Measurements from ENCODE around the gene ZNF573.

ZNF573 gene

DNA sequence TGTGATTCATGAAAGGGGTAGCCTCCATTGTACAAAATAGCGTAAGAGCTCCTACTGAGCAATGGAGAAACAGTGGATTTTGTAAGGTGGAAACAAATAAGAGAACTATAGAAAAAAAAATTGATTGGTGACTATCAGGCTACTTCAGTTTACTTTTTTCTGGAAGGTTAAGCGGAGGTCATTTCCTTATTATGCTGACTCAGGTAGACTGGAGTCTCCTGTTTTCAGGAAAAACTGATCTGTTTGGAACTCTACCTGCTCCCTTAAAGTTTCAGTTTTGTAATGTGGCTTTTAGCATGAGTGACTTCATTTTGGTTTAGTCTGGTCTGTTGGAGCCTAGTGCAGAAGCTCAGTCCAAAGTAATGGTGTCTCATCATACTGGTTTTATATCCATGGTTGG lies 63.2 kb downstream of the ZNF573 start:
- TF ChIP-seq CREB1 (IDR thresholded peaks at IDR 0.05; ENCODE audit: low read depth) (no peak), NFIC (IDR thresholded peaks at IDR 0.05) (no peak), CEBPB (IDR thresholded peaks at IDR 0.05) (no peak), EP300 (IDR thresholded peaks at IDR 0.05; ENCODE audit: borderline replicate concordance) (no peak), TCF12 (IDR thresholded peaks at IDR 0.05; ENCODE audit: low read depth) (no peak), YY1 (IDR thresholded peaks at IDR 0.05; ENCODE audit: low read depth) (no peak), FOXM1 (IDR thresholded peaks at IDR 0.05; ENCODE audit: borderline replicate concordance, low read depth) (no peak), ZBTB7A (IDR thresholded peaks at IDR 0.05; ENCODE audit: low read depth) (no peak), TAF1 (IDR thresholded peaks at IDR 0.05; ENCODE audit: low read depth) (no peak), RAD21 (IDR thresholded peaks at IDR 0.05; ENCODE audit: low read depth) (no peak)
- TF ChIP-seq, protein P1, sequence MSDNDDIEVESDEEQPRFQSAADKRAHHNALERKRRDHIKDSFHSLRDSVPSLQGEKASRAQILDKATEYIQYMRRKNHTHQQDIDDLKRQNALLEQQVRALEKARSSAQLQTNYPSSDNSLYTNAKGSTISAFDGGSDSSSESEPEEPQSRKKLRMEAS (IDR thresholded peaks at IDR 0.05), result no peak
- TF ChIP-seq, protein P2, sequence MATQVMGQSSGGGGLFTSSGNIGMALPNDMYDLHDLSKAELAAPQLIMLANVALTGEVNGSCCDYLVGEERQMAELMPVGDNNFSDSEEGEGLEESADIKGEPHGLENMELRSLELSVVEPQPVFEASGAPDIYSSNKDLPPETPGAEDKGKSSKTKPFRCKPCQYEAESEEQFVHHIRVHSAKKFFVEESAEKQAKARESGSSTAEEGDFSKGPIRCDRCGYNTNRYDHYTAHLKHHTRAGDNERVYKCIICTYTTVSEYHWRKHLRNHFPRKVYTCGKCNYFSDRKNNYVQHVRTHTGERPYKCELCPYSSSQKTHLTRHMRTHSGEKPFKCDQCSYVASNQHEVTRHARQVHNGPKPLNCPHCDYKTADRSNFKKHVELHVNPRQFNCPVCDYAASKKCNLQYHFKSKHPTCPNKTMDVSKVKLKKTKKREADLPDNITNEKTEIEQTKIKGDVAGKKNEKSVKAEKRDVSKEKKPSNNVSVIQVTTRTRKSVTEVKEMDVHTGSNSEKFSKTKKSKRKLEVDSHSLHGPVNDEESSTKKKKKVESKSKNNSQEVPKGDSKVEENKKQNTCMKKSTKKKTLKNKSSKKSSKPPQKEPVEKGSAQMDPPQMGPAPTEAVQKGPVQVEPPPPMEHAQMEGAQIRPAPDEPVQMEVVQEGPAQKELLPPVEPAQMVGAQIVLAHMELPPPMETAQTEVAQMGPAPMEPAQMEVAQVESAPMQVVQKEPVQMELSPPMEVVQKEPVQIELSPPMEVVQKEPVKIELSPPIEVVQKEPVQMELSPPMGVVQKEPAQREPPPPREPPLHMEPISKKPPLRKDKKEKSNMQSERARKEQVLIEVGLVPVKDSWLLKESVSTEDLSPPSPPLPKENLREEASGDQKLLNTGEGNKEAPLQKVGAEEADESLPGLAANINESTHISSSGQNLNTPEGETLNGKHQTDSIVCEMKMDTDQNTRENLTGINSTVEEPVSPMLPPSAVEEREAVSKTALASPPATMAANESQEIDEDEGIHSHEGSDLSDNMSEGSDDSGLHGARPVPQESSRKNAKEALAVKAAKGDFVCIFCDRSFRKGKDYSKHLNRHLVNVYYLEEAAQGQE (IDR thresholded peaks at IDR 0.05; ENCODE audit: low read depth), result no peak
- TF ChIP-seq, protein P3, sequence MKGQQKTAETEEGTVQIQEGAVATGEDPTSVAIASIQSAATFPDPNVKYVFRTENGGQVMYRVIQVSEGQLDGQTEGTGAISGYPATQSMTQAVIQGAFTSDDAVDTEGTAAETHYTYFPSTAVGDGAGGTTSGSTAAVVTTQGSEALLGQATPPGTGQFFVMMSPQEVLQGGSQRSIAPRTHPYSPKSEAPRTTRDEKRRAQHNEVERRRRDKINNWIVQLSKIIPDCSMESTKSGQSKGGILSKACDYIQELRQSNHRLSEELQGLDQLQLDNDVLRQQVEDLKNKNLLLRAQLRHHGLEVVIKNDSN (IDR thresholded peaks at IDR 0.05), result no peak

DNA sequence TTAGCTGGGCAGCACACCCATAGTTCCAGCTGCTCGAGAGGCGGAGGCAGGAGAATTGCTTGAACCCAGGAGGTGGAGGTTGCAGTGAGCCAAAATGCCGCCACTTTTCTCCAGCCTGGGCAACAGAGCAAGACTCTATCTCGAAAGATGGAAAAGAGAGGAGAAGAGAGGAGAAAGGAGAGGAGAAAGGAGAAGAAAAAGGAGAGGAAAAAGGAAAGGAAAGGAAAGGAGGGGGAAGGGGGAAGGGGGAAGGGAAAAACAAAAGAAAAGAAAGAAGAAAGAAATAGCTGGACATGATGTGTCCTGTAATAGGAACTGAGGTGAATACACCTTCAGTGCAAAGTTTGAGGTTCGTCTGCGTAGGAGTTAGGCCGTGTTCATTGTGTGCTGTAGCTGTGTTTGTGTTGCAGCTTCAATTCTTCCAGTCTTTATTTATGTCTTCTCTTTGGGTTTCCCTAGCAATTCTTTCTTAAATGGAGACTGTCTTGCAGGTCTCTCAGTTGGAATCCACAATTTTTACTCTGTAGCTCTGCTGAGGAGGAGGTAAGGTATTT lies 73.3 kb downstream of the ZNF573 start:
- TF ChIP-seq ZBTB7A (IDR thresholded peaks at IDR 0.05; ENCODE audit: low read depth) (no peak), EP300 (IDR thresholded peaks at IDR 0.05; ENCODE audit: borderline replicate concordance) (no peak), TAF1 (IDR thresholded peaks at IDR 0.05; ENCODE audit: low read depth) (no peak), CREB1 (IDR thresholded peaks at IDR 0.05; ENCODE audit: low read depth) (no peak), EGR1 (IDR thresholded peaks at IDR 0.05) (no peak), NFIC (IDR thresholded peaks at IDR 0.05) (no peak), TCF12 (IDR thresholded peaks at IDR 0.05; ENCODE audit: low read depth) (no peak), RAD21 (IDR thresholded peaks at IDR 0.05; ENCODE audit: low read depth) (no peak), FOXM1 (IDR thresholded peaks at IDR 0.05; ENCODE audit: borderline replicate concordance, low read depth) (no peak)
- TF ChIP-seq, protein P1 (IDR thresholded peaks at IDR 0.05), result no peak
- TF ChIP-seq, protein P3 (IDR thresholded peaks at IDR 0.05), result no peak

DNA sequence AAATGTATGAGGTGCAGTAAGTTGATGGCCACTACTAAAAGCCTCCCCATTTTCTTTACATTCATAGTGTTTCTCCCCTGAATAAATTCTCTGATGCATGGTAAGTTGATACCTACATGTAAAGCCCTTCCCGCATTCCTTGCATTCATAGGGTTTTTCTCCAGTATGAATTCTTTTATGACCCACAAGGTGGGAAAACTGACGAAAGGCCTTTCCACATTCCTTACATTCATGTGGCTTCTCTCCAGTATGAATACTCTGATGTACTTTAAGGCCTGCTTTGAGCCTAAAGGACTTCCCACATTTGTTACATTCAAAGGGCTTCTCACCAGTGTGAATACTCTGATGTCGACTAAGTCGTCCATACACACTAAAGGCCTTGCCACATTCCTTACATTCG lies 80.3 kb downstream of the ZNF573 start:
- no peak for TF ChIP-seq FOXM1 (IDR thresholded peaks at IDR 0.05; ENCODE audit: borderline replicate concordance, low read depth)
- no peak for TF ChIP-seq TCF12 (IDR thresholded peaks at IDR 0.05; ENCODE audit: low read depth)
- TF ChIP-seq YY1 (IDR thresholded peaks at IDR 0.05; ENCODE audit: low read depth), result no peak
- no peak for TF ChIP-seq EGR1 (IDR thresholded peaks at IDR 0.05)
- no peak for TF ChIP-seq CREB1 (IDR thresholded peaks at IDR 0.05; ENCODE audit: low read depth)
- TF ChIP-seq, protein P2 (IDR thresholded peaks at IDR 0.05; ENCODE audit: low read depth), result no peak
- TF ChIP-seq, protein P3 (IDR thresholded peaks at IDR 0.05), result no peak
- TF ChIP-seq CEBPB (IDR thresholded peaks at IDR 0.05), result no peak
- no peak for TF ChIP-seq TAF1 (IDR thresholded peaks at IDR 0.05; ENCODE audit: low read depth)
- TF ChIP-seq RAD21 (IDR thresholded peaks at IDR 0.05; ENCODE audit: low read depth), result no peak
- TF ChIP-seq EP300 (IDR thresholded peaks at IDR 0.05; ENCODE audit: borderline replicate concordance), result 0 out of 2 replicates have a peak, but pooled peaks have one; percentile 14
- peak; percentile 37; the same call in 1 of the 2 replicates for TF ChIP-seq TEAD4 (IDR thresholded peaks at IDR 0.05)

DNA sequence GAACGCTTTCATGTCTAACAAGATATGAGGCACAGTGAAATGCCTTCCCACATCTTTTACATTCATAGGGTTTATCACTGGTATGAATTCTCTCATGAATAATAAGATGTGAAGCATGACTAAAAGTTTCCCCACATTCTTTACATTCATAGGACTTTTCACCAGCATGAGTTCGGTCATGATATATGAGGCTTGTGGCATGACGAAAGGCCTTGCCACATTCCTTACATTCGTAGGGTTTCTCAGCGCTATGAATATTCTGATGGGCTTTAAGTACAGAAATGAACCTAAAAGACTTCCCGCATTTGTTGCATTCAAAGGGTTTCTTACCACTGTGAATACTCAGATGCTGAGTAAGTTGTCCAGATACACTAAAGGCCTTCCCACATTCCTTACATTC lies 81.2 kb downstream of the ZNF573 start:
- TF ChIP-seq EGR1 (IDR thresholded peaks at IDR 0.05) (no peak), EP300 (IDR thresholded peaks at IDR 0.05; ENCODE audit: borderline replicate concordance) (no peak), ZBTB7A (IDR thresholded peaks at IDR 0.05; ENCODE audit: low read depth) (no peak)

DNA sequence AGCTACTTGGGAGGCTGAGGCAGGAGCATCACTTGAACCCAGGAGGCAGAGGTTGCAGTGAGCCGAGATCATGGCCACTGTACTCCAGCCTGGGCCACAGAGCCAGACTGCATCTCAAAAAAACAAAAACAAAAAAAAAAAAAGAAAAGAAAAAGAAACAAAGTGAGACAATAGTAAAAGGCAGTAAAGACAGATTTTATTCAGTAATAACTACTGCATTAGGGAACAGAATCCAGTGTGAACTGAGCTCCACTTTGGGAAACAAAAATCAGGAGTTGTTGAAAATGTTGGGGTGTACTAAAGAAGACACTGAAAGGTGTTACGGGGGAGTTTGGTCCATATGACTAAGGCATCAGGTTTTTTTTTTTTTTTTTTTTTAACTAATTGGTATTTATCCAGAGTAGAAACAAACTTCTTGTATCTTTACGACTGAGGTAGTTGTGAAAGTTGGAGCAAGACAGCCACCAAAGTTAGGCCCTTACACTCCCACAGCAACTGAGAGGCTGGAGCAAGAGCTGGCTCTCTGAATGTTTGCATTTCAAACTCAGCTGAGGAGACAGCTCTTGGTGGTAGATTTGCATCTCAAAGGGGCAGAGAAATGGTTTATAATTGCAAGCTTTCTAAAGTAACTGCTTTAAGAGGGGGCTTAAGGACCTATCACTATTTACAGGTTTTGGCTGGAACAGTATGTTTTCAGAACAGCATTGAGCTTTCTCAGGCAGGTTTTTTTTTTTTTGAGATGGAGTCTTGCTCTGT lies 84.1 kb downstream of the ZNF573 start:
- TF ChIP-seq EGR1 (IDR thresholded peaks at IDR 0.05) (no peak), ZBTB7A (IDR thresholded peaks at IDR 0.05; ENCODE audit: low read depth) (no peak), CREB1 (IDR thresholded peaks at IDR 0.05; ENCODE audit: low read depth) (no peak), EP300 (IDR thresholded peaks at IDR 0.05; ENCODE audit: borderline replicate concordance) (no peak), CEBPB (IDR thresholded peaks at IDR 0.05) (no peak), FOXM1 (IDR thresholded peaks at IDR 0.05; ENCODE audit: borderline replicate concordance, low read depth) (no peak), YY1 (IDR thresholded peaks at IDR 0.05; ENCODE audit: low read depth) (no peak), RAD21 (IDR thresholded peaks at IDR 0.05; ENCODE audit: low read depth) (no peak), TAF1 (IDR thresholded peaks at IDR 0.05; ENCODE audit: low read depth) (no peak), NFIC (IDR thresholded peaks at IDR 0.05) (no peak), TEAD4 (IDR thresholded peaks at IDR 0.05) (no peak), TCF12 (IDR thresholded peaks at IDR 0.05; ENCODE audit: low read depth) (no peak)
- TF ChIP-seq, protein P2 (IDR thresholded peaks at IDR 0.05; ENCODE audit: low read depth), result no peak
- TF ChIP-seq, protein P3 (IDR thresholded peaks at IDR 0.05), result no peak
- TF ChIP-seq, protein P1 (IDR thresholded peaks at IDR 0.05), result no peak

Data from Ishikawa (cell line).